GM19099 (cell line): ENCODE measurements around the gene CCDC83.

Experiments used
- POLR2A ChIP-seq: IDR thresholded peaks from 3 replicates; pipeline ENCODE4 v1.6.1; 2011; ENCODE audit warnings: low read depth; ENCODE audit not compliant: insufficient read length; ENCODE audit errors: extremely low read depth

The CCDC83 gene

GRCh38 chr11:85948884-85949283 is 93.7 kb downstream of the CCDC83 start:
- no peak for TF ChIP-seq POLR2A

- no peak for TF ChIP-seq POLR2A
Observed at GRCh38 chr11:85949798-85950197, 94.6 kb downstream of the CCDC83 start.

DNA sequence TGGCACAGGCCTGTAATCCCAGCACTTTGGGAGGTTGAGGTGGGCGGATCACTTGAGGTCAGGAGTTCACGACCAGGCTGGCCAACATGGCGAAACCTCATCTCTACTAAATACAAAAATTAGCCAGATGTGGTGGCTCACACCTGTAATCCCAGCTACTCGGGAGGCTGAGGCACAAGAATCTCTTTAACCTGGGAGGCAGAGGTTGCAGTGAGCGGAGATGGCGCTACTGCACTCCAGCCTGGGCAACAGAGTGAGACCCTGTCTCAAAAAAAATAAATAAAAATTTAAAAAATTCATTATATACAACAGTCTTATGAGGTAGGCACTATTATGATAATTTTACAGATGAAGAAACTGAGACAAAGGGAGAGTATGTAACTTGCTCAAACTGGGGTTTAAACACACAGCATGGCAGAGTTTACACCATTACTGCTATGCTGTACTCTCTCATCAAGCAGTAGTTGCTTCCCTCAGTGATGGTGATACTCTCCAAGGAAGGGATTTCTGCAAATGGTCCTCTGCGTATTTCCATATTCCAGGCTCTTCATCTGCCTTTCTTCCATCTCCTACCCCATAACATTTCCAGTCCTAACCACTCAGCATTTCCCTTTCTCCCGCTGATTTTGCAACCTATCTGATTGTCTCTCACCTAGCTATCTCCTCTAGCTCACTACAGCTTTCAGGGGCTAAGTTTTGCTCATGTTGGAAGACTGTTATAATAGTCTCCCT is 95.3 kb downstream of the CCDC83 start:
- TF ChIP-seq POLR2A = no peak

- no peak for TF ChIP-seq POLR2A
Observed at GRCh38 chr11:85951049-85951405, 95.8 kb downstream of the CCDC83 start.

- no peak for TF ChIP-seq POLR2A
Observed at GRCh38 chr11:85951428-85952107, 96.4 kb downstream of the CCDC83 start.

DNA sequence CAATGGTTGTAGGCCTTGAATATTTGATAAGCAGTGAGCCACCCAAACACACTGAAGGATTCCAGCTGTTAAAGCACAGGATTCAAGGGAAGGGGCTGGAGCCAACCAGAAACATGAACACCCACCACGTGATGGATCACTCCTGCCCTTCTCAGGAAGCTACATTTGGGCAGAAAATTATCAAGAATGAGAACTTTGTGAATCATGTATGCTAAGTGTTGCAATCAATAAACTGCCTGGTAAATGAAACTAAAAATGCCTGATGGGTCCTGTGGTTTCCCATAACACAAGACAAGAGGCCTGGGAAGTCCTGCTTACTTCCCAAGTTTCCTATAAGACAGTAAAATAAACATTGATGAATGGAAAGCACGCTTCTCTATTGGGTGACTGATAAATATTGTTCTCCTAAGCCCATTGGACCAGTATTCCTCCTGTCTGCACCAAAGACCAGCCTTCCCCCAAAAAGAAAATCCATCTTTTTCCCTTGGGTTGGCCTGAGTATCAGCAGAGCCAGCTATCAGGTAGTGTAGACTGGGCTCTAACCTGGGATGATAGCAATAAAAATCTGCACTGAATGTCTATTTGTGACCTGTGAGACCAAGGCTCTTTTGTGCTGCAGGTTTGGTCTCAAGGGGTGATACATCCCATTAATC is 98.4 kb downstream of the CCDC83 start:
- TF ChIP-seq POLR2A = no peak

GRCh38 chr11:85955531-85955930 is 100.3 kb downstream of the CCDC83 start:
- no peak for TF ChIP-seq POLR2A

- no peak for TF ChIP-seq POLR2A
Observed at GRCh38 chr11:85960678-85961077, 105.5 kb downstream of the CCDC83 start.

GRCh38 chr11:85961130-85961529 is 105.9 kb downstream of the CCDC83 start:
- no peak for TF ChIP-seq POLR2A

DNA sequence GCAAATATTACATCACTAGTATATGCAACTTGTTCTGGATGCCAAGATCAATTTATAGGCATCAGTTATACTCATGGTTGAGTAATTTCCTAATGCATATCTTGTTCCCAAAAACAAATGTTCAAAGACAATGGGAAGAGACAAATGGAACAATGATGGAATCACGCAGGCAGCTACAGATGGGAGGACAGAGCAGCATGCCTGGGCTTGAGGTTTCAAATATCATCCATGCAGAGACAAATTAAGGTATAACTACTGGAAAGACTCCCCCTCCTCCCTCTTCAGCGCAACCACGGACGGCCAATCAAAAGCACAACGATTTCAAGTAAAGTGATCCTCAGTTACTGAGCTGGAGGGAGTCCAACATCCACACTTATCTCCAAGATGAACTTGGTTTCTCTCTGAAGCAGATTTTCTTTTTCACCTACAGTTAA is 106.8 kb downstream of the CCDC83 start:
- no peak for TF ChIP-seq POLR2A

GRCh38 chr11:85965202-85965601 is 110.0 kb downstream of the CCDC83 start:
- TF ChIP-seq POLR2A = no peak

GRCh38 chr11:85967457-85967856 is 112.3 kb downstream of the CCDC83 start:
- no peak for TF ChIP-seq POLR2A
